Measurements from ENCODE around the gene TRIM62. TPM values are rescaled to one million over a fixed set of nuclear protein-coding genes. Genes with fewer than 3 reads are reported as not detected.
"Not testable (repeated sequence)": the region's sequence is repeated elsewhere in the genome, so short reads cannot be mapped to it uniquely, and the experiment has no call there.

The TRIM62 gene
- total and polyA plus RNA-seq, 10 donors = 2.5 to 16.1 (median 9.2) TPM

- H3K36me3 ChIP-seq = no peaks in the 10 kb centered on the region
- DNase-seq = no peak
Measured at GRCh38 chr1:33117440-33118085, 64.3 kb downstream of the TRIM62 start.

GRCh38 chr1:33111965-33112364 lies 69.9 kb downstream of the TRIM62 start:
- H3K4me1 ChIP-seq = no peaks in the 10 kb centered on the region
- DNase-seq = no peak
- TF ChIP-seq CTCF (IDR thresholded peaks at IDR 0.05 in 8 of 11, conservative IDR thresholded peaks at IDR 0.05 in 3 of 11) (no peak), POLR2A (IDR thresholded peaks at IDR 0.05) (no peak), POLR2AphosphoS5 (IDR thresholded peaks at IDR 0.05) (no peak)
- no peaks in the 10 kb centered on the region for H3K36me3 ChIP-seq
- H3K27ac ChIP-seq = no peak overlapping the region
- H3K4me3 ChIP-seq = no peak overlapping the region
- H3K9me3 ChIP-seq = peaks cover 0 to 13% (median 7%) of the 10 kb centered on the region in 8 donors
- H3K27me3 ChIP-seq (replicated peaks in 1 of 7) = no peaks in the 10 kb centered on the region
- WGBS, 5 donors = 47 to 61% (median 53%) methylated on average over 3 of the region's 3 CpGs
- intact Hi-C loops (cut with DNase I; ENCODE audit: low total_unique reads) = no loop called here

More at GRCh38 chr1:33117440-33118085, 64.3 kb downstream of the TRIM62 start:
- intact Hi-C loops (cut with DNase I; ENCODE audit: low total_unique reads) = no loop called here
- Histone ChIP-seq H3K4me1 (peaks cover 0 to 6% (median 0%) of the 10 kb centered on the region in 6 donors), H3K4me3 (no peak overlapping the region), H3K27ac (no peak overlapping the region), H3K9me3 (no peaks in the 10 kb centered on the region), H3K27me3 (replicated peaks in 1 of 7) (no peaks in the 10 kb centered on the region)
- WGBS, 5 donors = 90 to 97% (median 96%) methylated on average over 12 to 13 of the region's 13 CpGs
- no peak for TF ChIP-seq CTCF (IDR thresholded peaks at IDR 0.05 in 8 of 11, conservative IDR thresholded peaks at IDR 0.05 in 3 of 11)
- TF ChIP-seq POLR2A (IDR thresholded peaks at IDR 0.05) = no peak
- no peak for TF ChIP-seq POLR2AphosphoS5 (IDR thresholded peaks at IDR 0.05)

- Histone ChIP-seq H3K27me3 (replicated peaks in 1 of 7) (no peaks in the 10 kb centered on the region), H3K4me3 (no peak overlapping the region), H3K9me3 (peaks cover 0 to 13% (median 7%) of the 10 kb centered on the region in 8 donors), H3K36me3 (no peaks in the 10 kb centered on the region), H3K4me1 (no peaks in the 10 kb centered on the region), H3K27ac (no peak overlapping the region)
- intact Hi-C loops (cut with DNase I; ENCODE audit: low total_unique reads) = no loop called here
- no peak for DNase-seq
- TF ChIP-seq CTCF (IDR thresholded peaks at IDR 0.05 in 8 of 11, conservative IDR thresholded peaks at IDR 0.05 in 3 of 11) = no peak
- TF ChIP-seq POLR2AphosphoS5 (IDR thresholded peaks at IDR 0.05) = no peak
- TF ChIP-seq POLR2A (IDR thresholded peaks at IDR 0.05) = no peak
Measured at GRCh38 chr1:33110477-33110876, 71.4 kb downstream of the TRIM62 start.

- peaks cover 7 to 45% (median 18%) of the 10 kb centered on the region in 6 donors for H3K4me1 ChIP-seq
- DNase-seq; H3K36me3 ChIP-seq; H3K9me3 ChIP-seq; intact Hi-C loops (cut with DNase I; ENCODE audit: low total_unique reads); H3K27me3 ChIP-seq (replicated peaks in 1 of 7): not testable (repeated sequence)
- 91 to 99% (median 97%) methylated on average over 4 of the region's 4 CpGs for WGBS, 5 donors
- H3K27ac ChIP-seq = peak overlapping the region in 7 of 8 donors; percentile 2 to 83 (median 69)
- H3K4me3 ChIP-seq = peak overlapping the region in 1 of 8 donors; percentile 23
Measured at GRCh38 chr1:33100119-33100415, 81.8 kb downstream of the TRIM62 start.
